Measurements from ENCODE around the gene PDLIM1. TPM values are rescaled to one million over a fixed set of nuclear protein-coding genes. Genes with fewer than 3 reads are reported as not detected.

Gene PDLIM1
- total and polyA plus RNA-seq, 9 donors, result 13.9 to 138 (median 35.3) TPM

DNA sequence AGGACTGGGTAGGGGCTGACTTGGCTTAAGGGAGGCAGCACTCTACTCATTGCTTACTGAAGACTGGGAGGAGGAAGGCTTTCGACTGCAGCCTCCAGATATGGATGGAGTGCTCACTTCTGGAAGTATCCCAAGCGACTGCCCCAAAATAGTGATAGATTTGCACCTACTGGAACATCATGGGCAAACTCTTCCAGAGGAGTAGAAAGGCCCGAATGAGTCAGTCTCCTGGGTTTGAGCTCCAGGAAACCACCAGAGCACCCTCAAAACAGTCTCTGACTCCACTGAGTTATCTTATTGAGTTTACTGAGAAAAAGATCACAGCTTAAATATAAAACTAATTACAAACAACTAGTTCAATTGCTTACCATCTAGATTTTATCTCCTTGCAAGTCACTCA lies 37.2 kb upstream of the PDLIM1 start:
- Histone ChIP-seq H3K4me1 (ENCODE audit: insufficient read depth) (no peaks in the 10 kb centered on the region), H3K36me3 (no peaks in the 10 kb centered on the region), H3K27ac (no peak overlapping the region), H3K27me3 (no peaks in the 10 kb centered on the region), H3K4me3 (no peak overlapping the region), H3K9me3 (no peaks in the 10 kb centered on the region)
- 70 to 91% (median 86%) methylated on average over 3 of the region's 3 CpGs for WGBS, 3 donors
- intact Hi-C loops (cut with DNase I), result loop anchor here in 1 of 4 donors (5.0 kb wide), 1 partner anchor 86 kb away; no protein-coding TSS in a partner anchor
- TF ChIP-seq CTCF (IDR thresholded peaks at IDR 0.05), result no peak
- no peak for TF ChIP-seq POLR2A (IDR thresholded peaks at IDR 0.05)
- no peak for TF ChIP-seq EP300 (IDR thresholded peaks at IDR 0.05)
- no peak for DNase-seq

GRCh38 chr10:95327367-95327766 lies 36.6 kb upstream of the PDLIM1 start:
- H3K9me3 ChIP-seq, result no peaks in the 10 kb centered on the region
- peak in 2 of 5 donors; percentile 23 to 28 for DNase-seq
- no peaks in the 10 kb centered on the region for H3K4me1 ChIP-seq (ENCODE audit: insufficient read depth)
- intact Hi-C loops (cut with DNase I), result loop anchor here in 1 of 4 donors (5.0 kb wide), 1 partner anchor 85 kb away; no protein-coding TSS in a partner anchor
- WGBS, 3 donors, result 34 to 57% (median 55%) methylated on average over 5 of the region's 5 CpGs
- H3K4me3 ChIP-seq, result no peak overlapping the region
- H3K27ac ChIP-seq, result no peak overlapping the region
- H3K27me3 ChIP-seq, result no peaks in the 10 kb centered on the region
- no peaks in the 10 kb centered on the region for H3K36me3 ChIP-seq
- no peak for TF ChIP-seq POLR2A (IDR thresholded peaks at IDR 0.05)
- TF ChIP-seq EP300 (IDR thresholded peaks at IDR 0.05), result no peak
- no peak for TF ChIP-seq CTCF (IDR thresholded peaks at IDR 0.05)

GRCh38 chr10:95326396-95326795 lies 35.6 kb upstream of the PDLIM1 start:
- H3K36me3 ChIP-seq, result no peaks in the 10 kb centered on the region
- 92 to 98% (median 98%) methylated on average over 2 of the region's 2 CpGs for WGBS, 3 donors
- no peak overlapping the region for H3K4me3 ChIP-seq
- TF ChIP-seq EP300 (IDR thresholded peaks at IDR 0.05) (no peak), CTCF (IDR thresholded peaks at IDR 0.05) (no peak), POLR2A (IDR thresholded peaks at IDR 0.05) (no peak)
- H3K27ac ChIP-seq, result no peak overlapping the region
- no peaks in the 10 kb centered on the region for H3K4me1 ChIP-seq (ENCODE audit: insufficient read depth)
- no peak for DNase-seq
- intact Hi-C loops (cut with DNase I), result loop anchor here in 1 of 4 donors (5.0 kb wide), 1 partner anchor 84 kb away; no protein-coding TSS in a partner anchor
- H3K9me3 ChIP-seq, result no peaks in the 10 kb centered on the region
- H3K27me3 ChIP-seq, result no peaks in the 10 kb centered on the region

DNA sequence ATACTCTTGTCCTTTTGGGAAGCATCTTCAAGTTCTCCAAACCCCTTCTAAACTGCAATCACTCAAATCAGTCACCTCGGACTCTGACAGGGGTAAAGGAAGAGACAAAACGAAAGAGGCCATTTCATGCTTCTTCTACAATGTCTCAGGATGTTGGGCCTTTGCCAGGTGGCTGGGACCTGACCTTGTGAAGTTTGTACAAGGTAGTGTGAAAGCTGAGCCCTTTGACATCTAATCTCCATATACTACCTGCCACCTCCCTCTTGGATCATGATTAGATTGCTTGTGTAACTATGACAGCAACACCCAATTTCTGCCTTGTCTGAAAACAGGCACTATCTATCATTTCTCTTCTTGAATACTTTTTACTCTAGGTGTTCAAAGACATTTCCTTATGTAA lies 35.1 kb upstream of the PDLIM1 start:
- no peak overlapping the region for H3K4me3 ChIP-seq
- no peak overlapping the region for H3K27ac ChIP-seq
- H3K36me3 ChIP-seq, result no peaks in the 10 kb centered on the region
- no peaks in the 10 kb centered on the region for H3K9me3 ChIP-seq
- no peaks in the 10 kb centered on the region for H3K27me3 ChIP-seq
- TF ChIP-seq EP300 (IDR thresholded peaks at IDR 0.05) (no peak), CTCF (IDR thresholded peaks at IDR 0.05) (no peak), POLR2A (IDR thresholded peaks at IDR 0.05) (no peak)
- intact Hi-C loops (cut with DNase I), result loop anchor here in 1 of 4 donors (5.0 kb wide), 1 partner anchor 84 kb away; no protein-coding TSS in a partner anchor
- DNase-seq, result no peak
- WGBS, 3 donors, result 74 to 97% (median 92%) methylated on average over 2 of the region's 2 CpGs
- no peaks in the 10 kb centered on the region for H3K4me1 ChIP-seq (ENCODE audit: insufficient read depth)

Measured in ovary (tissue), 9 donors.